Endothelial cell of umbilical vein (primary cell): Measurements from ENCODE around the gene PUS1.

Experiments
- CTCF ChIP-seq, 2 donors: IDR thresholded peaks; 1 replicate in 1 of 2; 2 replicates in 1 of 2; pipeline ENCODE4 v1.5.1; 2011; ENCODE audit warnings: low read length in 2 of 2, mild to moderate bottlenecking in 2 of 2, moderate library complexity in 2 of 2, control low read depth in 1 of 2, inconsistent platforms in 1 of 2, low read depth in 1 of 2; ENCODE audit not compliant: insufficient read depth in 1 of 2; ENCODE audit errors: extremely low read depth in 1 of 2
- POLR2A ChIP-seq: IDR thresholded peaks from 2 replicates; pipeline ENCODE4 v1.6.1; 2012; ENCODE audit warnings: low read depth, mild to moderate bottlenecking, control low read depth, low read length

- TF ChIP-seq POLR2A (no peak), CTCF (IDR thresholded peaks at IDR 0.05; ENCODE audit: extremely low read depth in 1 of 2, insufficient read depth in 1 of 2, low read depth in 1 of 2, low read length in 2 of 2) (no peak)
Observed at GRCh38 chr12:131986910-131987309, 57.8 kb downstream of the PUS1 start.
